GM12878 (cell line): ENCODE data around the gene GYG2. TPM values are rescaled to one million over a fixed set of nuclear protein-coding genes. Genes with fewer than 3 reads are reported as not detected.
"Not testable (repeated sequence)": the region's sequence is repeated elsewhere in the genome, so short reads cannot be mapped to it uniquely, and the experiment has no call there.

ENCODE experiments used
- ATAC-seq: fragments of 200-7000 bp; cut with Tn5 transposase; 3 replicates; pipeline ENCODE4 v1.9.1; 2020; ENCODE audit warnings: mild to moderate bottlenecking, moderate library complexity
- BruUV-seq: library from RNA; stranded (reverse); fragments of 400-500 nt; replicated peaks from 2 replicates; lab custom pipeline; 2021; lab: Mats Ljungman, UMichigan
- CTCF ChIA-PET: fragments of 300-600 bp; sonication (Branson Sonifier 250); formaldehyde crosslinking; extraction: SDS; loops from one replicate; lab custom pipeline; 2021; ENCODE audit warnings: inconsistent platforms; lab: Yijun Ruan, JAX
- POLR2A ChIA-PET: fragments of 350-600 bp; formaldehyde crosslinking; extraction: SDS; loops from one replicate; lab custom pipeline; 2021; ENCODE audit warnings: inconsistent platforms; lab: Charles Lee
- RAD21 ChIA-PET: fragments of 300-600 bp; sonication (Branson Sonifier 250); formaldehyde crosslinking; loops from one replicate; lab custom pipeline; 2023; ENCODE audit warnings: antibody characterized with exemption; ENCODE audit not compliant: unreplicated experiment; lab: Charles Lee
- SMC1A ChIA-PET: fragments of 300-600 bp; sonication (Branson Sonifier 250); formaldehyde crosslinking; loops from one replicate; lab custom pipeline; 2023; ENCODE audit not compliant: unreplicated experiment, uncharacterized antibody; lab: Charles Lee
- DNase-seq: peaks from one replicate; pipeline ENCODE4 v3.0.0-alpha.2; 2011; ENCODE audit warnings: low read depth, low spot score
- FAIRE-seq: peaks from 3 replicates; lab custom pipeline; 2011; peaks lifted over from hg19 to GRCh38; lab: Jason Lieb, UNC
- H2AFZ ChIP-seq: 2 replicates; pipeline ENCODE4 v1.6.0; 2011; ENCODE audit warnings: low read depth, low read length, control low read depth; ENCODE audit not compliant: control insufficient read depth
- H3K27ac ChIP-seq: 2 replicates; pipeline ENCODE4 v1.5.1; 2011; ENCODE audit warnings: control low read depth; ENCODE audit not compliant: control insufficient read depth, insufficient read depth
- H3K27me3 ChIP-seq, 2 experiments: replicated peaks in 1 of 2; 2 replicates each; pipeline versions ENCODE4 v1.6.0 to v1.6.1; 2011; ENCODE audit warnings: low read length in 1 of 2; ENCODE audit not compliant: control insufficient read depth in 2 of 2, insufficient read depth in 2 of 2
- H3K36me3 ChIP-seq, 2 experiments: 2 replicates each; pipeline ENCODE4 v1.5.1; 2011; ENCODE audit warnings: low read length in 1 of 2; ENCODE audit not compliant: control insufficient read depth in 2 of 2, insufficient read depth in 2 of 2
- H3K4me1 ChIP-seq: 2 replicates; pipeline ENCODE4 v1.6.1; 2011; ENCODE audit warnings: mild to moderate bottlenecking, low read length, moderate library complexity, mixed read lengths; ENCODE audit not compliant: control insufficient read depth, insufficient read depth
- H3K4me2 ChIP-seq: 2 replicates; pipeline ENCODE4 v1.6.0; 2011; ENCODE audit warnings: control low read depth; ENCODE audit not compliant: control insufficient read depth, insufficient read depth
- H3K4me3 ChIP-seq: fragments of 200-600 bp; sonication (generic); 2 replicates; pipeline ENCODE4 v1.5.1; 2016
- H3K79me2 ChIP-seq: 2 replicates; pipeline ENCODE4 v1.6.0; 2011; ENCODE audit warnings: low read length; ENCODE audit not compliant: control insufficient read depth, insufficient read depth
- H3K9ac ChIP-seq: 2 replicates; pipeline ENCODE4 v1.8.0; 2011; ENCODE audit warnings: low read length, control low read depth, mixed read lengths; ENCODE audit not compliant: control insufficient read depth, insufficient read depth
- H3K9me3 ChIP-seq: replicated peaks from 3 replicates; pipeline ENCODE4 v1.5.1; 2011; ENCODE audit warnings: mild to moderate bottlenecking, low read length; ENCODE audit not compliant: control insufficient read depth, insufficient read depth
- H4K20me1 ChIP-seq: 2 replicates; pipeline ENCODE4 v1.6.0; 2011; ENCODE audit not compliant: control insufficient read depth, insufficient read depth
- BRCA1 ChIP-seq: IDR thresholded peaks from 2 replicates; pipeline ENCODE4 v1.6.1; 2011; ENCODE audit warnings: low read depth, low read length, improper control_type of control experiment
- CTCF ChIP-seq, 3 experiments: IDR thresholded peaks in 2 of 3; conservative IDR thresholded peaks in 1 of 3; 2 replicates each; pipeline ENCODE4 v1.5.1; 2011; ENCODE audit warnings: low read depth in 3 of 3, low read length in 3 of 3, mild to moderate bottlenecking in 3 of 3, control low read depth in 2 of 3, moderate library complexity in 2 of 3, inconsistent platforms in 1 of 3, mixed read lengths in 1 of 3; ENCODE audit not compliant: control insufficient read depth in 2 of 3, insufficient read depth in 1 of 3; ENCODE audit errors: extremely low read depth in 1 of 3
- KAT2A ChIP-seq: conservative IDR thresholded peaks from 2 replicates; pipeline ENCODE4 v1.6.1; 2011; ENCODE audit warnings: low read depth, low read length; ENCODE audit not compliant: control insufficient read depth
- RAD21 ChIP-seq: IDR thresholded peaks from 2 replicates; pipeline ENCODE4 v1.6.1; 2011; ENCODE audit warnings: mild to moderate bottlenecking, low read depth, low read length, moderate library complexity; ENCODE audit not compliant: insufficient read depth
- SMC3 ChIP-seq: IDR thresholded peaks from 2 replicates; pipeline ENCODE4 v1.6.1; 2011; ENCODE audit warnings: low read length, improper control_type of control experiment, borderline replicate concordance
- YY1 ChIP-seq: IDR thresholded peaks from 2 replicates; pipeline ENCODE4 v1.6.1; 2011; ENCODE audit warnings: low read depth, mild to moderate bottlenecking, low read length
- WGBS: methylation state at CpG from one replicate; pipeline ENCODE4 v1.1.6; 2016; ENCODE audit warnings: low lambda C conversion rate; ENCODE audit not compliant: insufficient replicate concordance, insufficient coverage; ENCODE audit errors: missing lambda C conversion rate; 5-methylcytosine and 5-hydroxymethylcytosine counted together
- in situ Hi-C: fragments of 300-500 bp; cut with MboI; formaldehyde crosslinking; loops from 9 replicates; pipeline ENCODE4 v1.14.3; 2018; ENCODE audit warnings: mixed read lengths
- intact Hi-C: fragments of 100-400 bp; cut with micrococcal nuclease; formaldehyde crosslinking; loops from one replicate; pipeline ENCODE4 v1.14.2; 2022; ENCODE audit not compliant: unreplicated experiment
- polyA plus RNA-seq, 11 experiments: library from polyadenylated mRNA; depleted of rRNA in 4 of 11; unstranded in 6 of 11; stranded (reverse) in 5 of 11; fragments of >200 nt; fragmentation: Nextera tagmentation in 4 of 11; fragmentation: Illumina TruSeq in 1 of 11; extraction: Ambion mirVana in 4 of 11; extraction: Trizol in 1 of 11; gene quantifications; 1 replicate in 1 of 11; 2 replicates in 10 of 11; pipeline versions ENCODE4 v1.2.1 to v1.2.3, GENCODE V29; 2011 to 2016; ENCODE audit warnings: inconsistent platforms in 2 of 11, missing spikeins in 2 of 11, low read depth in 1 of 11
- total RNA-seq, 4 experiments: library from RNA; depleted of rRNA in 3 of 4; stranded (reverse); fragments of >200 nt in 3 of 4; fragmentation: Illumina TruSeq in 1 of 4; extraction: Trizol in 1 of 4; gene quantifications; 2 replicates each; pipeline versions ENCODE4 v1.2.1 to v1.2.3, GENCODE V29; 2013 to 2021

The GYG2 gene
- total and polyA plus RNA-seq, 10 of the 15 experiments (the other 5 are each of a cell fraction or from before 2014, with no cell fraction given), result 0.05 TPM; not detected in 9

- Histone ChIP-seq H3K4me2 (no peak overlapping the region), H3K27me3 (no peaks in the 10 kb centered on the region), H2AFZ (no peak overlapping the region), H4K20me1 (no peaks in the 10 kb centered on the region), H3K4me3 (no peak overlapping the region), H3K79me2 (no peaks in the 10 kb centered on the region), H3K27ac (no peak overlapping the region), H3K9me3 (no peaks in the 10 kb centered on the region; the same call in 2 of the 3 replicates), H3K36me3 (no peaks in the 10 kb centered on the region), H3K9ac (no peak overlapping the region), H3K4me1 (no peaks in the 10 kb centered on the region)
- ChIA-PET RAD21 (no interaction called here), POLR2A (no interaction called here), SMC1A (no interaction called here), CTCF (interaction anchor here (1.0 kb wide), 1 partner anchor 9 kb away, joined by 3 read pairs; no protein-coding TSS in a partner anchor)
- no peak for DNase-seq
- intact Hi-C loops (loop anchor here (10.0 kb wide), 1 partner anchor 1166 kb away; no protein-coding TSS in a partner anchor), in situ Hi-C loops (loop anchor here (5.0 kb wide), 1 partner anchor 1164 kb away; no protein-coding TSS in a partner anchor)
- BruUV-seq, result no TSS peak
- 28% methylated on average over 5 of the region's 5 CpGs for WGBS
- no peak for FAIRE-seq
- ATAC-seq, result no peak
- TF ChIP-seq BRCA1 (no peak), KAT2A (no peak)
Observed at GRCh38 chrX:2811271-2811670, 17.5 kb upstream of the GYG2 start.

GRCh38 chrX:2812161-2812907, 16.4 kb upstream of the GYG2 start:
- H3K9me3 ChIP-seq, H3K27ac ChIP-seq, H3K36me3 ChIP-seq, H3K4me1 ChIP-seq, H3K79me2 ChIP-seq, POLR2A ChIA-PET, RAD21 ChIA-PET, CTCF ChIA-PET, BruUV-seq, H4K20me1 ChIP-seq, H3K27me3 ChIP-seq, SMC1A ChIA-PET, H3K9ac ChIP-seq, H3K4me3 ChIP-seq: not testable (repeated sequence)
- DNase-seq, result peak; percentile 7
- Histone ChIP-seq H2AFZ (peak overlapping the region; percentile 65), H3K4me2 (peak overlapping the region; percentile 42; the same call in 1 of the 2 replicates)
- intact Hi-C loops (loop anchor here (1.0 to 10.0 kb wide), 2 partner anchors 168 to 1168 kb away; no protein-coding TSS in a partner anchor), in situ Hi-C loops (loop anchor here (5.0 kb wide), 1 partner anchor 1165 kb away; no protein-coding TSS in a partner anchor)
- ATAC-seq, result peak; percentile 95
- WGBS, result 28% methylated on average over 14 of the region's 16 CpGs
- TF ChIP-seq SMC3 (peak; percentile 56), CTCF (IDR thresholded peaks at IDR 0.05 in 2 of 3, conservative IDR thresholded peaks at IDR 0.05 in 1 of 3; ENCODE audit: control insufficient read depth in 2 of 3, extremely low read depth in 1 of 3, insufficient read depth in 1 of 3, low read depth in 3 of 3, low read length in 3 of 3) (peak; percentile 54 to 68 (median 55); a peak in 5 of 6 replicates), YY1 (peak; percentile 55), RAD21 (peak; percentile 68)
- peak; percentile 94 for FAIRE-seq
